ENCODE measurements around the gene UMAD1. TPM values are rescaled to one million over a fixed set of nuclear protein-coding genes. Genes with fewer than 3 reads are reported as not detected.
"Not testable (repeated sequence)": the region's sequence is repeated elsewhere in the genome, so short reads cannot be mapped to it uniquely, and the experiment has no call there.

UMAD1 gene
- total RNA-seq, 2 donors from 2014 or later: 12.9 to 23.9 TPM

GRCh38 chr7:7670490-7670889, 29.9 kb downstream of the UMAD1 start:
- H3K27ac ChIP-seq: peak overlapping the region in 1 of 2 donors; percentile 11
- no peaks in the 10 kb centered on the region for H3K9me3 ChIP-seq
- no peak for ATAC-seq (ENCODE audit: insufficient number of reproducible peaks, low FRiP score, low read depth)
- no peak overlapping the region for H3K4me3 ChIP-seq
- H3K4me1 ChIP-seq (ENCODE audit: control insufficient read depth in 1 of 2, low read depth in 2 of 2): peaks cover 15 to 32% of the 10 kb centered on the region in 2 donors
- no peaks in the 10 kb centered on the region for H3K27me3 ChIP-seq (replicated peaks; ENCODE audit: insufficient read depth)
- no peak for TF ChIP-seq CTCF (IDR thresholded peaks at IDR 0.05)
- no peak for DNase-seq (ENCODE audit: low spot score)
- no peaks in the 10 kb centered on the region for H3K36me3 ChIP-seq

- no peak for DNase-seq (ENCODE audit: low spot score)
- no peak for TF ChIP-seq CTCF (IDR thresholded peaks at IDR 0.05)
- no peak for ATAC-seq (ENCODE audit: insufficient number of reproducible peaks, low FRiP score, low read depth)
- no peaks in the 10 kb centered on the region for H3K36me3 ChIP-seq
- H3K4me1 ChIP-seq (ENCODE audit: control insufficient read depth in 1 of 2, low read depth in 2 of 2): peaks cover 15 to 32% of the 10 kb centered on the region in 2 donors
- H3K27ac ChIP-seq: peak overlapping the region in 1 of 2 donors; percentile 11
- no peaks in the 10 kb centered on the region for H3K27me3 ChIP-seq (replicated peaks; ENCODE audit: insufficient read depth)
- H3K9me3 ChIP-seq: no peaks in the 10 kb centered on the region
- no peak overlapping the region for H3K4me3 ChIP-seq
These were observed 30.8 kb downstream of the UMAD1 start for GRCh38 chr7:7671361-7671760.

GRCh38 chr7:7672545-7673239, 32.1 kb downstream of the UMAD1 start:
- Histone ChIP-seq H3K27ac (no peak overlapping the region), H3K27me3 (replicated peaks; ENCODE audit: insufficient read depth) (no peaks in the 10 kb centered on the region), H3K4me3 (no peak overlapping the region), H3K4me1 (ENCODE audit: control insufficient read depth in 1 of 2, low read depth in 2 of 2) (peaks cover 15 to 32% of the 10 kb centered on the region in 2 donors), H3K9me3 (no peaks in the 10 kb centered on the region), H3K36me3 (no peaks in the 10 kb centered on the region)
- DNase-seq (ENCODE audit: low spot score): no peak
- no peak for TF ChIP-seq CTCF (IDR thresholded peaks at IDR 0.05)
- ATAC-seq (ENCODE audit: insufficient number of reproducible peaks, low FRiP score, low read depth): no peak

- H3K36me3 ChIP-seq: no peaks in the 10 kb centered on the region
- TF ChIP-seq CTCF (IDR thresholded peaks at IDR 0.05): no peak
- H3K9me3 ChIP-seq: no peaks in the 10 kb centered on the region
- no peak overlapping the region for H3K4me3 ChIP-seq
- DNase-seq (ENCODE audit: low spot score): no peak
- peaks cover 15 to 32% of the 10 kb centered on the region in 2 donors for H3K4me1 ChIP-seq (ENCODE audit: control insufficient read depth in 1 of 2, low read depth in 2 of 2)
- no peak overlapping the region for H3K27ac ChIP-seq
- no peak for ATAC-seq (ENCODE audit: insufficient number of reproducible peaks, low FRiP score, low read depth)
- no peaks in the 10 kb centered on the region for H3K27me3 ChIP-seq (replicated peaks; ENCODE audit: insufficient read depth)
These were observed 32.6 kb downstream of the UMAD1 start for GRCh38 chr7:7673240-7673550.

- Histone ChIP-seq H3K27me3 (replicated peaks; ENCODE audit: insufficient read depth) (no peaks in the 10 kb centered on the region), H3K4me1 (ENCODE audit: control insufficient read depth in 1 of 2, low read depth in 2 of 2) (peaks cover 10 to 30% of the 10 kb centered on the region in 2 donors), H3K9me3 (no peaks in the 10 kb centered on the region), H3K4me3 (no peak overlapping the region), H3K27ac (no peak overlapping the region), H3K36me3 (no peaks in the 10 kb centered on the region)
- no peak for TF ChIP-seq CTCF (IDR thresholded peaks at IDR 0.05)
- ATAC-seq (ENCODE audit: insufficient number of reproducible peaks, low FRiP score, low read depth): no peak
- no peak for DNase-seq (ENCODE audit: low spot score)
These were observed 35.1 kb downstream of the UMAD1 start for GRCh38 chr7:7675686-7676085.

- H3K27me3 ChIP-seq (replicated peaks; ENCODE audit: insufficient read depth); DNase-seq (ENCODE audit: low spot score); ATAC-seq (ENCODE audit: insufficient number of reproducible peaks, low FRiP score, low read depth); H3K27ac ChIP-seq; H3K4me3 ChIP-seq; H3K36me3 ChIP-seq; H3K9me3 ChIP-seq: not testable (repeated sequence)
- peaks cover 0 to 19% of the 10 kb centered on the region in 2 donors for H3K4me1 ChIP-seq (ENCODE audit: control insufficient read depth in 1 of 2, low read depth in 2 of 2)
These were observed 39.1 kb downstream of the UMAD1 start for GRCh38 chr7:7679640-7680039.
